Thoracic aorta (tissue), 2 donors: Measurements from ENCODE around the gene AEBP1. TPM values are rescaled to one million over a fixed set of nuclear protein-coding genes. Genes with fewer than 3 reads are reported as not detected.

Experiments used
- ATAC-seq: fragments of 150-250 bp; one replicate; pipeline ENCODE4 v1.8.0; 2017; ENCODE audit warnings: low read depth; ENCODE audit not compliant: insufficient number of reproducible peaks, low FRiP score
- DNase-seq: peaks from one replicate; pipeline ENCODE4 v3.0.0-alpha.2; 2020; ENCODE audit warnings: low spot score
- H3K27ac ChIP-seq, 2 donors: fragments of 200-600 bp; sonication (generic); 1 replicate in 1 of 2; 2 replicates in 1 of 2; pipeline ENCODE4 v1.5.1; 2016; ENCODE audit warnings: mild to moderate bottlenecking in 2 of 2, moderate library complexity in 2 of 2
- H3K27me3 ChIP-seq: fragments of 200-600 bp; sonication (generic); replicated peaks from 2 replicates; pipeline ENCODE4 v1.6.0; 2016; ENCODE audit warnings: mild to moderate bottlenecking; ENCODE audit not compliant: insufficient read depth
- H3K36me3 ChIP-seq: fragments of 200-600 bp; sonication (generic); one replicate; pipeline ENCODE4 v1.5.1; 2016
- H3K4me1 ChIP-seq, 2 donors: fragments of 200-600 bp; sonication (generic); 1 replicate in 1 of 2; 2 replicates in 1 of 2; pipeline versions ENCODE4 v1.5.1 to v1.6.0; 2016; ENCODE audit warnings: low read depth in 2 of 2, mild to moderate bottlenecking in 1 of 2; ENCODE audit not compliant: control insufficient read depth in 1 of 2
- H3K4me3 ChIP-seq: fragments of 200-600 bp; sonication (generic); 2 replicates; pipeline ENCODE4 v1.5.1; 2016; ENCODE audit warnings: mild to moderate bottlenecking
- H3K9me3 ChIP-seq: fragments of 200-600 bp; sonication (generic); 2 replicates; pipeline ENCODE4 v1.5.1; 2016
- total RNA-seq, 2 donors: library from RNA; depleted of rRNA; stranded (reverse); fragments of >200 nt; gene quantifications; one replicate each; pipeline versions ENCODE4 v1.1.0 to v1.2.3, GENCODE V29; 2016
- TF ChIP-seq, protein P1 (sequence below): fragments of 200-600 bp; sonication (generic); IDR thresholded peaks from one replicate; pipeline ENCODE4 v1.5.1; 2019; ENCODE audit warnings: antibody characterized with exemption

Gene AEBP1
- total RNA-seq, 2 donors from 2014 or later, result 1,006 to 1,415 TPM

DNA sequence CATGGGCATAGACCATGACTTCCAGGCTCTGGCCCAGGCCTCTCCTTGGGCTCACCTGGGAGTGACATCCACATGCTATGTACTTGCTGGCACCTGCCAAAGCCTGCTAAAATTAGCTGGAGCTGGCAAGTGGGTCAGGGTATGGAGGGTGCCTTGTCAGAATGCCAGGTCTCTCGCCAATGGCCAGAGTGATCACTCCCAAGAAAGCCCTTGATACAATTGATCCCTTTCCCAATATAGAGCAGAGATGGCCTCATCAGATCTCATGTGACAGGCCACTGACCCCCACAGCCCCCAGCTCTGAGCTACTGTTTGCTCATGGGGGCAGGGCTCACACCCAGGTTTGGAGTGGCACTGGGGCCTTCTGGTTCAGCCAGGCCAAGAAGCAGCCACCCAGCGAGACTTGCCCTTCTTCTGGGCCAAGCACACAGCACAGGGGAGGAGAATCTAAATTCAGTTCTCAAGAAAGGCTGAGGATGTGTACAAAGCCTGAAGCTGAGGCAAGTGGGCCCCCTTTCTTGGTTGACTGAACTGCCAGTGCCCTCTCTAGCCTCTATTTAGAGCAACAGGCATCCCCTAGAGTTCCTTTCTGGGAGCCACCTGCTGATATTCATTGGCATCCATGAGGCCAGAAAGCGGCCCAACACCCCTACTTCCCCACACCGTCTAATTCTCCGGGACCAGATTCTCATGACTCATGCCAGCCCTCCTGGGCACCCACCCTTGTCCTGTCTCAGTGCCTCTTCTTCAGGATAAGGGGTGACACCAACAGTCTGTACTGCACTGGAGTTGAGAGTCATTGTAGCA lies 55.9 kb downstream of the AEBP1 start:
- Histone ChIP-seq H3K4me3 (no peak overlapping the region), H3K27me3 (no peaks in the 10 kb centered on the region), H3K36me3 (no peaks in the 10 kb centered on the region), H3K27ac (no peak overlapping the region), H3K9me3 (no peaks in the 10 kb centered on the region), H3K4me1 (no peaks in the 10 kb centered on the region)
- DNase-seq, result no peak
- ATAC-seq, result no peak
- TF ChIP-seq, protein P1, sequence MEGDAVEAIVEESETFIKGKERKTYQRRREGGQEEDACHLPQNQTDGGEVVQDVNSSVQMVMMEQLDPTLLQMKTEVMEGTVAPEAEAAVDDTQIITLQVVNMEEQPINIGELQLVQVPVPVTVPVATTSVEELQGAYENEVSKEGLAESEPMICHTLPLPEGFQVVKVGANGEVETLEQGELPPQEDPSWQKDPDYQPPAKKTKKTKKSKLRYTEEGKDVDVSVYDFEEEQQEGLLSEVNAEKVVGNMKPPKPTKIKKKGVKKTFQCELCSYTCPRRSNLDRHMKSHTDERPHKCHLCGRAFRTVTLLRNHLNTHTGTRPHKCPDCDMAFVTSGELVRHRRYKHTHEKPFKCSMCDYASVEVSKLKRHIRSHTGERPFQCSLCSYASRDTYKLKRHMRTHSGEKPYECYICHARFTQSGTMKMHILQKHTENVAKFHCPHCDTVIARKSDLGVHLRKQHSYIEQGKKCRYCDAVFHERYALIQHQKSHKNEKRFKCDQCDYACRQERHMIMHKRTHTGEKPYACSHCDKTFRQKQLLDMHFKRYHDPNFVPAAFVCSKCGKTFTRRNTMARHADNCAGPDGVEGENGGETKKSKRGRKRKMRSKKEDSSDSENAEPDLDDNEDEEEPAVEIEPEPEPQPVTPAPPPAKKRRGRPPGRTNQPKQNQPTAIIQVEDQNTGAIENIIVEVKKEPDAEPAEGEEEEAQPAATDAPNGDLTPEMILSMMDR, result no peak

DNA sequence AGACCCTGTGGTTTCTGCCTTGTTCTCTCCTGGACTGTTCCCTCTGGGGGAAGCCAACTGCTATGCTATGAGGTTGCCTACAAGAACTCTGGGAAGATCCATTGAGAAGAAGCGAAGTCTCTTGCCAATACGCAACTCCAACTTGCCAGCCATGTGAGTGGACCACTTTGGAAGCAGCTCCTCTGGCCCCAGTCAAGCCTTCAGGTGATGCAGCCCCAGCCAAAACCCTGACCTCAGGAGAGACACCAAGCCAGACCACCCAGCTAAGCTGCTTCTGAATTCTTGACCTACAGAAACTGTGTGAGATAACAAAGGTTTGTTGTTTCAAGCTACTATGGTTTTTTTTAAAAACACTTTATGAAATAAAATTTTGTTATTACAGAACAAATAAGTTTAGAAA lies 57.2 kb downstream of the AEBP1 start:
- Histone ChIP-seq H3K27me3 (no peaks in the 10 kb centered on the region), H3K36me3 (no peaks in the 10 kb centered on the region), H3K27ac (no peak overlapping the region), H3K9me3 (no peaks in the 10 kb centered on the region), H3K4me3 (no peak overlapping the region), H3K4me1 (no peaks in the 10 kb centered on the region)
- TF ChIP-seq, protein P1, result no peak
- DNase-seq (no peak), ATAC-seq (no peak)

DNA sequence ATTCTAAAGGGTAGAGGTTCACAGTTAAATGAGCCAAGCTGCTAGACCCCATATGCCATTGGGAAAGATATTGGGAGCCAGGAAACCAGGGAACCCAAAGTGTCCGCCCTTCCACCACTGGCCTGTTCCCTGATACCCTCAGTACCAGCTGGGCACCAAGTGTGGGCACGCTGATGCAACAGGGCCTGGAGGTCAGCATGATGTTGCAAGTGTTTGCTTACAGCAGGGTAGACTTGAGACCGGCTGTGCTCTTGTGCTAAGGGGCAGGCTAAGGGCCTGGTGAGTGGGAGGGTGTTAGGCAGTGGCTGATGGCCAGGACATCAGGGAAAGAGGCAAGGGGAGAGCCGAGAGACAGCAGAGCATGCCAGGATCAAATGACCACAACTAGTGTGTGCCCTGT lies 58.0 kb downstream of the AEBP1 start:
- no peaks in the 10 kb centered on the region for H3K36me3 ChIP-seq
- H3K4me1 ChIP-seq, result no peaks in the 10 kb centered on the region
- H3K9me3 ChIP-seq, result no peaks in the 10 kb centered on the region
- H3K27me3 ChIP-seq, result no peaks in the 10 kb centered on the region
- no peak overlapping the region for H3K27ac ChIP-seq
- TF ChIP-seq, protein P1, result no peak
- H3K4me3 ChIP-seq, result no peak overlapping the region
- ATAC-seq, result no peak
- no peak for DNase-seq

DNA sequence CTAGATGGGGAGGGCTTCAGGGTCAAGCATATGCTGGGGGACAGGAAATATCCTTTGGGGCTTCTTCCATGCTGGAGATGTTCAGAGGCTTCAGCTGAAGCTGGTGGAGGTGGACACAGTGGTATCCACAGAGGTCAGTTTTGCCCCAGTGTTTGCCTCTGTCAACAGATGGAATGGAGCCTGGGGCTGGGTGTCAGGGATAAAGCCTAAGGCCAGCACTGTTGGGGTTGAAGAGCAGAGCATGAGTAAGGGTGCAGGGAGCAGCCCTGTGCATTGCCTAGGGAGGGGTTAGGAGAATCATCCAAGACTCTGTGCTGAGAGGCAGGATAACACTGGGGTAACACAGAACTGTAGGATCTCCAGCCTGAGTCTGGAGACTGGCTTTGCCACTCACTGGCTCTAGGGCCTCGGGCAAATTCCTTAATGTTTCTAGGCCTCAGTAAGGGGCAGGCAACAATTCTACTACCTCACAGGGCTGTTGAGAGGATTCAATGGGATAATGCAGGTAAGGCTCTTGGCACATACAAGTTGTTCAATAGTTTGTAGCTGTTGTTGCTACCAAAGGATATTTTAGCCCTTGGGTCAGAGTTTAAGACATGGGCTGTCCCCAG lies 58.7 kb downstream of the AEBP1 start:
- TF ChIP-seq, protein P1, result no peak

DNA sequence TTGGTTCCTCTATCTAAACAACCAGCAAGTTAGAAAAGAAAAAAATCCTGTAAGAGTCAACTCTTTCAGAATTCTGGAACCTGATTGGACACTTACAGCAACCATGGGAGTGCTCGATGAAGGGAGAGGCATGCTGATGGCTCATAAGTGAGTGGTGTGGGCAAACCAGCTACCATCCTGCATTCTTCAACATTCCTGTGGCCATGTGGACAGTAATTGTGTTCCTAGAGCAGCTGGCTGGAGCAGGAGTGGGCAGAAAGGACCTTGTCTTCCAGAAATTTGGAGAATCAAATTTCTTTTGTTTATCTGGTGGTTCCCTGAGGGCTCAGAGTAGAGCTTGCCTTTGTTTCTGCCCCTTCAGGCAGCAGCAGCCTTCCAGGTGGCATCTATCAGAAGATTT lies 59.4 kb downstream of the AEBP1 start:
- ATAC-seq (no peak), DNase-seq (no peak)
- no peaks in the 10 kb centered on the region for H3K36me3 ChIP-seq
- no peak overlapping the region for H3K27ac ChIP-seq
- TF ChIP-seq, protein P1, result no peak
- no peak overlapping the region for H3K4me3 ChIP-seq
- H3K9me3 ChIP-seq, result no peaks in the 10 kb centered on the region
- H3K4me1 ChIP-seq, result no peaks in the 10 kb centered on the region
- no peaks in the 10 kb centered on the region for H3K27me3 ChIP-seq

More for the DNA sequence above, 58.7 kb downstream of the AEBP1 start:
- DNase-seq, result no peak
- H3K27me3 ChIP-seq, result no peaks in the 10 kb centered on the region
- H3K27ac ChIP-seq, result no peak overlapping the region
- no peaks in the 10 kb centered on the region for H3K36me3 ChIP-seq
- no peaks in the 10 kb centered on the region for H3K4me1 ChIP-seq
- no peak overlapping the region for H3K4me3 ChIP-seq
- H3K9me3 ChIP-seq, result no peaks in the 10 kb centered on the region
- ATAC-seq, result no peak

Other genes with a start within 250 kb of the AEBP1 start
- gene MRPS24, start 234.8 kb upstream of the AEBP1 start, total RNA-seq, result 10 to 100 TPM; 50.6 to 71.8 TPM
- gene URGCP, start 197.7 kb upstream of the AEBP1 start, total RNA-seq, result 10 to 100 TPM; 33.7 to 41.0 TPM
- gene UBE2D4, start 177.9 kb upstream of the AEBP1 start, total RNA-seq, result 10 to 100 TPM; 28.7 to 35.1 TPM
- gene SPDYE1, start 106.4 kb upstream of the AEBP1 start, total RNA-seq, result not detected
- gene DBNL, start 59.6 kb upstream of the AEBP1 start, total RNA-seq, result 100 to 1,000 TPM; 148 to 156 TPM
- gene PGAM2, start 38.8 kb upstream of the AEBP1 start, total RNA-seq, result 1 to 10 TPM; 1.8 to 9.5 TPM
- gene POLM, start 21.8 kb upstream of the AEBP1 start, total RNA-seq, result 10 to 100 TPM; 70.0 to 78.7 TPM
- gene POLD2, start 19.2 kb downstream of the AEBP1 start, total RNA-seq, result 10 to 100 TPM; 38.7 to 43.8 TPM
- not detected for gene MYL7, start 37.0 kb downstream of the AEBP1 start, total RNA-seq
- 1 to 10 TPM; 1.6 to 2.3 TPM for gene GCK, start 85.1 kb downstream of the AEBP1 start, total RNA-seq
- 10 to 100 TPM; 62.0 to 69.6 TPM for gene YKT6, start 96.6 kb downstream of the AEBP1 start, total RNA-seq
- 1 to 10 TPM; 1.5 to 2.8 TPM for gene CAMK2B, start 221.2 kb downstream of the AEBP1 start, total RNA-seq